Measurements from ENCODE around the gene LRCH3. TPM values are rescaled to one million over a fixed set of nuclear protein-coding genes. Genes with fewer than 3 reads are reported as not detected.

LRCH3 gene
- total RNA-seq, 1 experiment from 2014 or later, result 63.6 TPM

GRCh38 chr3:197811343-197811742 lies 20.3 kb downstream of the LRCH3 start (continued):
- no peak for TF ChIP-seq SMAD3 (CRISPR knock-in tag; IDR thresholded peaks at IDR 0.05; ENCODE audit: borderline replicate concordance)

- ChIA-PET POLR2A (no interaction called here), CTCF (no interaction called here)
- Mint-ChIP-seq H3K27ac (peak overlapping the region; percentile 87), H3K9me3 (no peaks in the 10 kb centered on the region), H3K36me3 (0 out of 2 replicates have a peak, but pooled peaks cover 3% of the 10 kb centered on the region), H3K4me1 (peaks cover 25% of the 10 kb centered on the region), H3K4me3 (no peak overlapping the region), H3K27me3 (ENCODE audit: low read depth) (no peaks in the 10 kb centered on the region)
- TF ChIP-seq FOXJ3 (CRISPR knock-in tag; IDR thresholded peaks at IDR 0.05; ENCODE audit: borderline replicate concordance) (no peak), FOXP1 (CRISPR knock-in tag; IDR thresholded peaks at IDR 0.05; ENCODE audit: borderline replicate concordance) (no peak), CDX4 (CRISPR knock-in tag; IDR thresholded peaks at IDR 0.05; ENCODE audit: borderline replicate concordance) (no peak), KAT7 (CRISPR knock-in tag; IDR thresholded peaks at IDR 0.05; ENCODE audit: borderline replicate concordance) (no peak), MXD4 (CRISPR knock-in tag; IDR thresholded peaks at IDR 0.05; ENCODE audit: borderline replicate concordance) (no peak), ZNF121 (CRISPR knock-in tag; IDR thresholded peaks at IDR 0.05) (no peak), ZBTB43 (CRISPR knock-in tag; IDR thresholded peaks at IDR 0.05) (no peak), SP1 (CRISPR knock-in tag; conservative IDR thresholded peaks at IDR 0.05) (no peak), NR2C2 (CRISPR knock-in tag; IDR thresholded peaks at IDR 0.05) (no peak)
- ATAC-seq (no peak), DNase-seq (ENCODE audit: low spot score) (no peak)
These were observed 23.3 kb downstream of the LRCH3 start for GRCh38 chr3:197814372-197814771.

- Mint-ChIP-seq H3K36me3 (peaks cover 33% of the 10 kb centered on the region), H3K4me1 (peaks cover 3% of the 10 kb centered on the region), H3K4me3 (no peak overlapping the region), H3K9me3 (peaks cover 4% of the 10 kb centered on the region; the same call in 1 of the 2 replicates), H3K27ac (peak overlapping the region; percentile 75; the same call in 1 of the 2 replicates), H3K27me3 (ENCODE audit: low read depth) (no peaks in the 10 kb centered on the region)
- ATAC-seq (no peak), DNase-seq (ENCODE audit: low spot score) (no peak)
- CTCF ChIA-PET, result no interaction called here
- POLR2A ChIA-PET, result no interaction called here
- TF ChIP-seq RORB (CRISPR knock-in tag; IDR thresholded peaks at IDR 0.05) (no peak), GABPB1 (CRISPR knock-in tag; IDR thresholded peaks at IDR 0.05) (0 out of 2 replicates have a peak, but pooled peaks have one; percentile 10)
These were observed 29.7 kb downstream of the LRCH3 start for GRCh38 chr3:197820550-197821335.

- Mint-ChIP-seq H3K9me3 (peaks cover 4% of the 10 kb centered on the region; the same call in 1 of the 2 replicates), H3K27ac (no peak overlapping the region), H3K27me3 (ENCODE audit: low read depth) (no peaks in the 10 kb centered on the region), H3K4me1 (no peaks in the 10 kb centered on the region), H3K4me3 (no peak overlapping the region), H3K36me3 (peaks cover 63% of the 10 kb centered on the region)
- POLR2A ChIA-PET, result no interaction called here
- DNase-seq (ENCODE audit: low spot score) (no peak), ATAC-seq (no peak)
- CTCF ChIA-PET, result no interaction called here
- TF ChIP-seq IRF1 (CRISPR knock-in tag; IDR thresholded peaks at IDR 0.05) (no peak), ESRRA (CRISPR knock-in tag; IDR thresholded peaks at IDR 0.05; ENCODE audit: borderline replicate concordance) (no peak), NFYB (CRISPR knock-in tag; conservative IDR thresholded peaks at IDR 0.05; ENCODE audit: low read depth) (no peak), PRRX2 (CRISPR knock-in tag; IDR thresholded peaks at IDR 0.05) (no peak), FOXP1 (CRISPR knock-in tag; IDR thresholded peaks at IDR 0.05; ENCODE audit: borderline replicate concordance) (no peak), HMGA2 (CRISPR knock-in tag; IDR thresholded peaks at IDR 0.05) (no peak), JUN (CRISPR knock-in tag; IDR thresholded peaks at IDR 0.05) (no peak), ZNF281 (CRISPR knock-in tag; IDR thresholded peaks at IDR 0.05) (no peak), E2F5 (CRISPR knock-in tag; IDR thresholded peaks at IDR 0.05) (no peak)
These were observed 38.5 kb downstream of the LRCH3 start for GRCh38 chr3:197829397-197830045.

Measured in WTC11 (cell line).